NCI-H2196 treated with DMSO at 0.1 percent for 48 hours (cell line): ENCODE data around the gene APOBEC4.

Experiments
- DNase-seq: peaks from one replicate; lab custom pipeline; 2025; ENCODE audit not compliant: unreplicated experiment; lab: John Stamatoyannopoulos, UW

Gene APOBEC4

GRCh38 chr1:183604038-183604808 is 48.9 kb downstream of the APOBEC4 start:
- no peak for DNase-seq

- DNase-seq, result no peak
Observed at GRCh38 chr1:183602510-183602909, 50.6 kb downstream of the APOBEC4 start.

GRCh38 chr1:183600634-183601033 is 52.5 kb downstream of the APOBEC4 start:
- no peak for DNase-seq

- no peak for DNase-seq
Observed at GRCh38 chr1:183600136-183600535, 53.0 kb downstream of the APOBEC4 start.

GRCh38 chr1:183598386-183598785 is 54.7 kb downstream of the APOBEC4 start:
- DNase-seq, result no peak

- no peak for DNase-seq
Observed at GRCh38 chr1:183597656-183598347, 55.3 kb downstream of the APOBEC4 start.

- DNase-seq, result no peak
Observed at GRCh38 chr1:183596500-183596899, 56.6 kb downstream of the APOBEC4 start.
